Type B pancreatic cell (in vitro differentiated cells): ENCODE results near the gene GPC5. TPM values are rescaled to one million over a fixed set of nuclear protein-coding genes. Genes with fewer than 3 reads are reported as not detected.

ENCODE experiments used
- DNase-seq: peaks from one replicate; pipeline ENCODE4 v3.0.0; 2021; ENCODE audit warnings: mixed read lengths; ENCODE audit not compliant: unreplicated experiment; ENCODE audit errors: extremely low spot score
- H3K27ac Mint-ChIP-seq: 2 replicates; pipeline ENCODE4 v1.8.0; 2021; ENCODE audit warnings: mild to moderate bottlenecking, mixed read lengths
- H3K27me3 Mint-ChIP-seq: 2 replicates; pipeline ENCODE4 v1.8.0; 2021; ENCODE audit warnings: mixed read lengths
- H3K36me3 Mint-ChIP-seq: 2 replicates; pipeline ENCODE4 v1.8.0; 2021; ENCODE audit warnings: mixed read lengths
- H3K4me1 Mint-ChIP-seq: one replicate; pipeline ENCODE4 v1.8.0; 2021; ENCODE audit warnings: mixed read lengths; ENCODE audit not compliant: unreplicated experiment
- H3K4me3 Mint-ChIP-seq: 2 replicates; pipeline ENCODE4 v1.8.0; 2021; ENCODE audit warnings: mild to moderate bottlenecking, mixed read lengths
- H3K9me3 Mint-ChIP-seq: 2 replicates; pipeline ENCODE4 v1.8.0; 2021; ENCODE audit warnings: mixed read lengths
- CTCF ChIP-seq: fragments of 200-600 bp; sonication (generic); conservative IDR thresholded peaks from 2 replicates; pipeline ENCODE4 v1.5.0; 2021; ENCODE audit warnings: antibody characterized with exemption, mild to moderate bottlenecking
- total RNA-seq: library from RNA; stranded (reverse); gene quantifications from 2 replicates; pipeline ENCODE4 v1.2.1, GENCODE V29; 2021; ENCODE audit warnings: low replicate concordance

GPC5 gene
- total RNA-seq, 1 donor from 2014 or later = 2.8 TPM

GRCh38 chr13:91362908-91363307 is 35.5 kb upstream of the GPC5 start:
- Mint-ChIP-seq H3K4me1 (peaks cover 12% of the 10 kb centered on the region), H3K4me3 (no peak overlapping the region), H3K27me3 (no peaks in the 10 kb centered on the region), H3K27ac (no peak overlapping the region), H3K9me3 (no peaks in the 10 kb centered on the region), H3K36me3 (no peaks in the 10 kb centered on the region)
- no peak for DNase-seq
- TF ChIP-seq CTCF = no peak

GRCh38 chr13:91368101-91368500 is 30.3 kb upstream of the GPC5 start:
- DNase-seq = no peak
- peaks cover 4% of the 10 kb centered on the region for H3K4me1 Mint-ChIP-seq
- no peak for TF ChIP-seq CTCF
- H3K27me3 Mint-ChIP-seq = no peaks in the 10 kb centered on the region
- no peak overlapping the region for H3K27ac Mint-ChIP-seq
- no peaks in the 10 kb centered on the region for H3K9me3 Mint-ChIP-seq
- H3K4me3 Mint-ChIP-seq = no peak overlapping the region
- H3K36me3 Mint-ChIP-seq = no peaks in the 10 kb centered on the region

GRCh38 chr13:91368676-91369440 is 29.6 kb upstream of the GPC5 start:
- TF ChIP-seq CTCF = no peak
- DNase-seq = no peak
- Mint-ChIP-seq H3K36me3 (no peaks in the 10 kb centered on the region), H3K4me1 (peaks cover 4% of the 10 kb centered on the region), H3K4me3 (no peak overlapping the region), H3K27ac (no peak overlapping the region), H3K27me3 (no peaks in the 10 kb centered on the region), H3K9me3 (no peaks in the 10 kb centered on the region)

- no peak for TF ChIP-seq CTCF
- no peaks in the 10 kb centered on the region for H3K36me3 Mint-ChIP-seq
- no peak overlapping the region for H3K4me3 Mint-ChIP-seq
- no peak overlapping the region for H3K27ac Mint-ChIP-seq
- H3K27me3 Mint-ChIP-seq = no peaks in the 10 kb centered on the region
- H3K4me1 Mint-ChIP-seq = peaks cover 4% of the 10 kb centered on the region
- no peak for DNase-seq
- no peaks in the 10 kb centered on the region for H3K9me3 Mint-ChIP-seq
Measured at GRCh38 chr13:91369441-91369831, 29.0 kb upstream of the GPC5 start.

- TF ChIP-seq CTCF = no peak
- Mint-ChIP-seq H3K4me1 (peaks cover 4% of the 10 kb centered on the region), H3K9me3 (no peaks in the 10 kb centered on the region), H3K27me3 (no peaks in the 10 kb centered on the region), H3K4me3 (no peak overlapping the region), H3K36me3 (no peaks in the 10 kb centered on the region), H3K27ac (no peak overlapping the region)
- DNase-seq = no peak
Measured at GRCh38 chr13:91370501-91370900, 27.9 kb upstream of the GPC5 start.
